HG02763 (cell line): ENCODE data around the gene ZNF644.
"Not testable (repeated sequence)": the region's sequence is repeated elsewhere in the genome, so short reads cannot be mapped to it uniquely, and the experiment has no call there.

Experiments used
- ATAC-seq: cut with Tn5 transposase; IDR thresholded peaks from one replicate; pipeline ENCODE4 v1.9.1; 2021; ENCODE audit warnings: mild to moderate bottlenecking, moderate library complexity; ENCODE audit not compliant: unreplicated experiment

Gene ZNF644

DNA sequence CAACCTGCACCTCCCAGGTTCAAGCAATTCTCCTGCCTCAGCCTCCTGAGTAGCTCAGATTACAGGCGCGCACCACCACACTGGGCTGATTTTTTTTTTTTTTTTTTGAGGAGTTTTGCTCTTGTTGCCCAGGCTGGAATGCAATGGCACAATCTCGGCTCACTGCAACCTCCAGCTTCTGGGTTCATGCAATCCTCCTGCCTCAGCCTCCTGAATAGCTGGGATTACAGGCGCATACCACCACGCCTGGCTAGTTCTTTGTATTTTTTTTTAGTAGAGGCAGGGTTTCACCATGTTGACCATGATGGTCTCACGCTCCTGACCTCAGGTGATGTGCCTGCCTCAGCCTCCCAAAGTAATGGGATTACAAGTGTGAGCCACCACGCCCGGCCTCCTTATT, 93.6 kb downstream of the ZNF644 start:
- ATAC-seq, result not testable (repeated sequence)

- not testable (repeated sequence) for ATAC-seq
Observed at GRCh38 chr1:90927674-90928073, 94.2 kb downstream of the ZNF644 start.

- no peak for ATAC-seq
Observed at GRCh38 chr1:90926971-90927370, 94.9 kb downstream of the ZNF644 start.

GRCh38 chr1:90925928-90926869, 95.6 kb downstream of the ZNF644 start:
- ATAC-seq, result no peak

GRCh38 chr1:90924982-90925381, 96.9 kb downstream of the ZNF644 start:
- no peak for ATAC-seq

GRCh38 chr1:90922996-90923395, 98.8 kb downstream of the ZNF644 start:
- no peak for ATAC-seq

- ATAC-seq, result no peak
Observed at GRCh38 chr1:90922202-90922601, 99.6 kb downstream of the ZNF644 start.

DNA sequence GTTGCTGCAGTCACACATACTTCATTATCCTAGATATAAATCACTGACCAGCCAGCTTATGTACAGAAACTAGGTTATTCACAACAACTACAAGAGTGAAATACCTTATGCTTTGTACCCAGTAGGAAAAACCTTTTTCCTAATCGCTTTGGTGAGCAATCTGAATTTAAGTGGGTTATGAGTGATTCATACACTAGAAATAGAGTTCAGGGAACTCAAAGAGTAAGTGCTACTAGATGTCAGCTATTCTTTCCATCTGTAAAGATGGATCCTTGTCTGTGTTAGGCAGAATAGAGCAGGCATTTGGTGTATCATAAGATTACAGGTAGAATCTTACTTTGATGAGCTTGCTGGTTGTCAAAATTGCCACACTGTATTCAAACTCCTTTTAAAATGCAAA, 101.9 kb downstream of the ZNF644 start:
- no peak for ATAC-seq

DNA sequence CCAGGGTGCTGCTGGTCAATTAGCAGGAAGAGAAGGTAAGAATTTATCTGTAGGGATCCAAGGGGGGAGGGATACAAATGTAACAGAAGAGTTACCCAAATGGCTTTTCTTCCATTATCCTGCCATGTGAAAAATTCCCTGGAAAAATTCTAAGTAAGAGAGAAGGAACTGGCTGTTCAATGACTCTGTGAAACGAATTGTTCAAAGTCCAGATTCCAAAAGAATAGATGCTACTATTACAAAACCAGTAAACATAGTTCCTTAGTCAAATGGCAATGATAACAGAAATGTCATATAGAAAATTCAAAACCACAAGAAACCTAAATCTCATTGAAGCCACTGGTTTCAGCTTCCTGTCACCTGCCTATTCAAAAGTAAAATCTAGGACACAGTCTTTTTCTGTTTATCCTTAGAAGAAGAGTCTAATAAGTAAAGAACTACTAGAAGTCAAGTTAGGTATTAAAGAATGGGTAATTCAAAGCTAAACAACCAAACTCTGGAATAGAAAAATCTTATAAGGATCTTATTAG, 102.6 kb downstream of the ZNF644 start:
- no peak for ATAC-seq

DNA sequence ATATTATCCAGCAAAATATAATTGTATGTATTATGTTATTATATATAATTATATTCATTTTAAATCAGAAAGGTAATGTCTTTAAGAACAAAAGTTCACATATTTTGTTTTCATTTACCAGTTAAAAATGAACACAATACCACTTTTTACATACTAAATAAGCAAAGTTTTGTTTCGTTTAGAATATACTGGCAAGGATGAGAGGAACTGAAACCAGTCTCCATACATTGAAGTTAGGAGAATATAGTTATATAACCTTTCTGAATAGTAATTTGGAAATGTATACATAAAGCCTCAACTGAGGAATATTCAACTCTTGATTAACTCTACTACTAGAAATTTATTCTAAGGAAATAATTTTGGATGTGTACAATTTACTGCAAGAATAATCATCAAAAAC, 110.5 kb downstream of the ZNF644 start:
- ATAC-seq, result no peak

GRCh38 chr1:90902672-90903071, 119.2 kb downstream of the ZNF644 start:
- no peak for ATAC-seq

- no peak for ATAC-seq
Observed at GRCh38 chr1:90899263-90899662, 122.6 kb downstream of the ZNF644 start.

DNA sequence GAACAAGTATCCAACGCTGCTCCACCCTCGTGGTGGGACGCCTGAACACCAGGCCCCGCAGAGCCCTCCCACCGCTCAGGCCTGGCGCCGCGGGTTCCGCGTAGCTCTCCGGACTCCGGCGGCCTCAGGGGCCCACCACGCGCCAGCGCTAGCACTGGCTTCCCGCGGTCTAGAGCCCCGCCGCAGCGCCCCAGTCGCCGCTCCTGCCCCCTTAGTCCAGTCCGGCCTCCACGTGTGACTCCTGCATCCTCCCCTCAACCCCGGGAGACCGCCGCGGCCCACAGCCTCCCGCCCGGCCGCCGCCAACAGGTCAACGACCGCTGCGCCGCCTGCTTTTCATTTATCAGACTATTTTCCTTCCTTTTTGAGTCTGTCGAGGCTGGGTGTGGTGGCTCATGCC, 128.2 kb downstream of the ZNF644 start:
- ATAC-seq, result not testable (repeated sequence)

DNA sequence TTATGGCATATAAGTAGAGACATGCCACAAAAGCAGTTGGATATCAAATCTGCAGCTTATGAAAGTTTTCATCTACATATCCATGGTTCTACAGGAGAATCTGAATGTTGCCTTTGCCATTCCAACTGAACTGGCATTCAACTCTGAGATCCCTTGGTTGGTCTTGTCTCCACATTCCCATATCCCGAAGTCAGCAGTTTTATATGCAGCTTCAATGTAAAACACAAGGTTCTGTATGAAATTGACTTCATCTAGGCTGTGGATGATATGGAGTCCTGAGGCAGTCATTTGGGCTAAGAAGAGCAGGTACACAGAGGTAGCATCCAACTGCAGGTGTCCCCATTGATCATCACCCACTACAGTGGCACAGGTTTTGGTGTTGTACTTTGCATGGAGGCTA, 129.0 kb downstream of the ZNF644 start:
- ATAC-seq, result not testable (repeated sequence)

DNA sequence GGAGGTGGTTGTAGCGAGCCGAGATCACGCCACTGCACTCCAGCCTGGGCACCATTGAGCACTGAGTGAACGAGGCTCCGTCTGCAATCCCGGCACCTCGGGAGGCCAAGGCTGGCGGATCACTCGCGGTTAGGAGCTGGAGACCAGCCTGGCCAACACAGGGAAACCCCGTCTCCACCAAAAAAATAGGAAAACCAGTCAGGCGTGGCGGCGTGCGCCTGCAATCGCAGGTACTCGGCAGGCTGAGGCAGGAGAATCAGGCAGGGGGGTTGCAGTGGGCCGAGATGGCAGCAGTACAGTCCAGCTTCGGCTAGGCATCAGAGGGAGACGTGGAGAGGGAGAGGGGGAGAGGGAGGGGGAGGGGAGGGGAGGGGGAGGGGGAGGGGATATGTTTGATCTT, 129.6 kb downstream of the ZNF644 start:
- ATAC-seq, result not testable (repeated sequence)

GRCh38 chr1:90891756-90892155, 130.1 kb downstream of the ZNF644 start:
- ATAC-seq, result not testable (repeated sequence)

DNA sequence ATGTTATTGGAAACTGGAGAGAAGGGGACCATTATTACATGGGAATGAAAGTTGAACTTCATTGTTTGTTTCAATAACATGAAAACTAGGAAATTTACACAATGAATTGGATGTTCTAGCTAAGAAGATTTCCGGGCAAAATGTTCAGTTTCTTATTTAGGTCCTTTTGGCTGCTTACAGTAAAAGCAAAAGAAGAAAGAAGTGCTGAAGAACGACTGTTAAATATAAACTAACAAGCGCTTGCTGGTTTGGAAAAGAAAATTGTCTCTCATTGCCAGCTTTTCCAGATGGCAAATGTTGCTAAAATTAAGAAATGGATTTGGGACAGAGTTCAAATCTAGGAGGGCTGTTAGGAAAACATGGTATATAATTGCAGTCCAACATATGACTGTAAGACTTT, 139.6 kb downstream of the ZNF644 start:
- no peak for ATAC-seq

DNA sequence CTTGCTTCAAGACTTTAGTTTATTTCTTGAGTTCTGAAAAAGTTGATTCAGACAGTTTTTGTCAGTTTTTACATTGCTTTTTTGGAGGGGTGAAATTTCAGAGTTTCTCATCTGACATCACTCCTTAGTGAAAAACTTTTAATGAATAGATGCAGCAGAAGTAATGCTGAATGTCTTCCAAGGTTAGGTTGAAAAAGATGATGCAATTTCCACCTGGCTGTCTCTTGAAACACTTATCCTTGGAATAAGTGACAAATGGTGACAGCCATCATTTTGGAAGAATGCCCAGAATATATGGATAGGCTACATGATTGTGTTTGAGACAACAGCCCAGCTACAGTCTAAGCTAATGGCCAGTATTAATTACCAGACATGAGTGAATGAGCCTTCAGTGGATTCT, 140.8 kb downstream of the ZNF644 start:
- ATAC-seq, result no peak

- no peak for ATAC-seq
Observed at GRCh38 chr1:90879281-90879680, 142.6 kb downstream of the ZNF644 start.

GRCh38 chr1:90876101-90876500, 145.7 kb downstream of the ZNF644 start:
- ATAC-seq, result no peak
